CD4-positive, alpha-beta T cell (primary cell): ENCODE measurements around the gene TBC1D14. TPM values are rescaled to one million over a fixed set of nuclear protein-coding genes. Genes with fewer than 3 reads are reported as not detected.

ENCODE experiments used
- ATAC-seq: fragments of 200-7000 bp; cut with Tn5 transposase; one replicate; pipeline ENCODE4 v1.10.0; 2022; ENCODE audit warnings: mild to moderate bottlenecking; ENCODE audit not compliant: poor library complexity
- CTCF ChIA-PET: fragments of 350-600 bp; sonication (Branson Sonifier 250); formaldehyde crosslinking; loops from one replicate; lab custom pipeline; 2021; ENCODE audit warnings: antibody characterized with exemption, inconsistent platforms; lab: Charles Lee
- POLR2A ChIA-PET: fragments of 350-600 bp; sonication (Branson Sonifier 250); formaldehyde crosslinking; loops from one replicate; lab custom pipeline; 2021; ENCODE audit warnings: antibody characterized with exemption, inconsistent platforms; lab: Charles Lee
- DNase-seq, 14 experiments: peaks; one replicate each; pipeline ENCODE4 v3.0.0-alpha.2; 2013 to 2020; ENCODE audit warnings: mixed read lengths in 2 of 14
- H3K27ac ChIP-seq, 2 donors: one replicate each; pipeline versions ENCODE4 v1.5.1 to v1.7.0; 2013; ENCODE audit warnings: low read length in 2 of 2, low read depth in 1 of 2, mild to moderate bottlenecking in 1 of 2
- H3K27me3 ChIP-seq, 2 experiments: 1 replicate in 1 of 2; 2 replicates in 1 of 2; pipeline versions ENCODE4 v1.6.1 to v1.7.0; 2013; ENCODE audit warnings: low read length in 2 of 2, control low read depth in 1 of 2, mild to moderate bottlenecking in 1 of 2, moderate library complexity in 1 of 2; ENCODE audit not compliant: insufficient read depth in 2 of 2, control insufficient read depth in 1 of 2
- H3K36me3 ChIP-seq: one replicate; pipeline ENCODE4 v1.6.1; 2013; ENCODE audit warnings: low read length, control low read depth; ENCODE audit not compliant: insufficient read depth
- H3K4me1 ChIP-seq: one replicate; pipeline ENCODE4 v1.6.1; 2013; ENCODE audit warnings: low read length, control low read depth; ENCODE audit not compliant: insufficient read depth
- H3K4me3 ChIP-seq: one replicate; pipeline ENCODE4 v1.5.1; 2013; ENCODE audit warnings: mild to moderate bottlenecking, low read length, moderate library complexity
- H3K9me3 ChIP-seq, 2 experiments: 1 replicate in 1 of 2; 2 replicates in 1 of 2; pipeline versions ENCODE4 v1.6.1 to v1.7.0; 2013; ENCODE audit warnings: low read length in 2 of 2, mild to moderate bottlenecking in 2 of 2, control low read depth in 1 of 2, moderate library complexity in 1 of 2; ENCODE audit not compliant: control insufficient read depth in 1 of 2, insufficient read depth in 1 of 2
- H3K27ac Mint-ChIP-seq: one replicate; pipeline ENCODE4 v1.8.0; 2020; ENCODE audit warnings: mixed read lengths
- H3K27me3 Mint-ChIP-seq: one replicate; pipeline ENCODE4 v1.8.0; 2021; ENCODE audit warnings: mixed read lengths
- H3K36me3 Mint-ChIP-seq: one replicate; pipeline ENCODE4 v1.8.0; 2021; ENCODE audit warnings: low read depth, mixed read lengths
- H3K4me1 Mint-ChIP-seq: one replicate; pipeline ENCODE4 v1.8.0; 2021; ENCODE audit warnings: low read depth, mixed read lengths
- H3K4me3 Mint-ChIP-seq: one replicate; pipeline ENCODE4 v1.8.0; 2020; ENCODE audit warnings: mild to moderate bottlenecking, mixed read lengths
- H3K9me3 Mint-ChIP-seq: one replicate; pipeline ENCODE4 v1.8.0; 2020; ENCODE audit warnings: mixed read lengths
- intact Hi-C, 2 experiments: fragments of 100-400 bp; cut with DNase I in 1 of 2; cut with micrococcal nuclease in 1 of 2; formaldehyde crosslinking; loops; one replicate each; pipeline versions ENCODE4 v1.15.1 to v1.9.0; 2023 to 2025; cut with DNase I, micrococcal nuclease
- total RNA-seq, 174 experiments: library from RNA in 2 of 174; stranded (reverse) in 2 of 174; gene quantifications; one replicate each; pipeline ENCODE4 v1.2.3 and lab custom pipeline; 2021 to 2026
- TF ChIP-seq, protein P1 (sequence below): fragments of 200-600 bp; IDR thresholded peaks from one replicate; pipeline ENCODE4 v1.8.0; 2022; ENCODE audit warnings: antibody characterized with exemption, mild to moderate bottlenecking

The TBC1D14 gene
- total RNA-seq, 2 experiments from 2014 or later, result 31.2 to 34.1 TPM

DNA sequence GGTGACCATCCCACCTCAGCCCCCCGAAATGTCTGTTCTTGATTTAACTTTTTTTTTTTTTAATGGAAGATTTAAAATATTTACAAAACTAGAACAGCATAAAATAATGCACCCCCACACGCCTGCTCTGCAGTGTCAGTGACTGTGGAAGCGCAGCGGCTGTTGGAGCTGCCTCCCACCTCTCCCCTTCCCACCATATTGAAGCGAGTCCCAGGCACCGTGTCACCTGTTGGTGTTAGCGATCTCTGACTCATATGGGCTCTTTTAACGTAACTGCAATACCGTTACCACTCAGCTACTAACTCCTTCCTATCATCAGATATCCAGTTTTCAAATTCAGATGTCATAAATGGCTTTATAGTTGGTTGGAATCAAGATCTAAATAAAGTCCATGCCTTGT lies 116.5 kb downstream of the TBC1D14 start:
- ChIA-PET CTCF (no interaction called here), POLR2A (no interaction called here)
- no peak overlapping the region for H3K4me3 Mint-ChIP-seq
- no peak overlapping the region for H3K27ac Mint-ChIP-seq
- TF ChIP-seq, protein P1, sequence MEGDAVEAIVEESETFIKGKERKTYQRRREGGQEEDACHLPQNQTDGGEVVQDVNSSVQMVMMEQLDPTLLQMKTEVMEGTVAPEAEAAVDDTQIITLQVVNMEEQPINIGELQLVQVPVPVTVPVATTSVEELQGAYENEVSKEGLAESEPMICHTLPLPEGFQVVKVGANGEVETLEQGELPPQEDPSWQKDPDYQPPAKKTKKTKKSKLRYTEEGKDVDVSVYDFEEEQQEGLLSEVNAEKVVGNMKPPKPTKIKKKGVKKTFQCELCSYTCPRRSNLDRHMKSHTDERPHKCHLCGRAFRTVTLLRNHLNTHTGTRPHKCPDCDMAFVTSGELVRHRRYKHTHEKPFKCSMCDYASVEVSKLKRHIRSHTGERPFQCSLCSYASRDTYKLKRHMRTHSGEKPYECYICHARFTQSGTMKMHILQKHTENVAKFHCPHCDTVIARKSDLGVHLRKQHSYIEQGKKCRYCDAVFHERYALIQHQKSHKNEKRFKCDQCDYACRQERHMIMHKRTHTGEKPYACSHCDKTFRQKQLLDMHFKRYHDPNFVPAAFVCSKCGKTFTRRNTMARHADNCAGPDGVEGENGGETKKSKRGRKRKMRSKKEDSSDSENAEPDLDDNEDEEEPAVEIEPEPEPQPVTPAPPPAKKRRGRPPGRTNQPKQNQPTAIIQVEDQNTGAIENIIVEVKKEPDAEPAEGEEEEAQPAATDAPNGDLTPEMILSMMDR, result no peak
- H3K9me3 Mint-ChIP-seq, result no peaks in the 10 kb centered on the region
- no peak for DNase-seq
- intact Hi-C loops, result no loop called here
- no peaks in the 10 kb centered on the region for H3K27me3 ChIP-seq
- no peak overlapping the region for H3K27ac ChIP-seq
- peaks cover 72% of the 10 kb centered on the region for H3K36me3 ChIP-seq
- H3K9me3 ChIP-seq, result no peaks in the 10 kb centered on the region
- H3K4me1 Mint-ChIP-seq, result no peaks in the 10 kb centered on the region
- no peaks in the 10 kb centered on the region for H3K4me1 ChIP-seq
- ATAC-seq, result no peak
- no peaks in the 10 kb centered on the region for H3K27me3 Mint-ChIP-seq
- peaks cover 83% of the 10 kb centered on the region for H3K36me3 Mint-ChIP-seq
- H3K4me3 ChIP-seq, result no peak overlapping the region

GRCh38 chr4:7027284-7027683 lies 117.7 kb downstream of the TBC1D14 start:
- H3K4me3 ChIP-seq, result no peak overlapping the region
- intact Hi-C loops, result no loop called here
- H3K27me3 ChIP-seq, result no peaks in the 10 kb centered on the region
- peaks cover 85% of the 10 kb centered on the region for H3K36me3 Mint-ChIP-seq
- POLR2A ChIA-PET, result no interaction called here
- TF ChIP-seq, protein P1, result no peak
- CTCF ChIA-PET, result no interaction called here
- no peaks in the 10 kb centered on the region for H3K4me1 ChIP-seq
- H3K27ac ChIP-seq, result no peak overlapping the region
- no peak for ATAC-seq
- H3K36me3 ChIP-seq, result peaks cover 74% of the 10 kb centered on the region
- no peaks in the 10 kb centered on the region for H3K9me3 Mint-ChIP-seq
- H3K27ac Mint-ChIP-seq, result no peak overlapping the region
- no peaks in the 10 kb centered on the region for H3K27me3 Mint-ChIP-seq
- DNase-seq, result no peak
- no peaks in the 10 kb centered on the region for H3K4me1 Mint-ChIP-seq
- no peak overlapping the region for H3K4me3 Mint-ChIP-seq
- H3K9me3 ChIP-seq, result no peaks in the 10 kb centered on the region

GRCh38 chr4:7027913-7028312 lies 118.3 kb downstream of the TBC1D14 start:
- Histone ChIP-seq H3K27me3 (no peaks in the 10 kb centered on the region), H3K36me3 (peaks cover 74% of the 10 kb centered on the region), H3K4me1 (no peaks in the 10 kb centered on the region), H3K4me3 (no peak overlapping the region), H3K27ac (no peak overlapping the region), H3K9me3 (no peaks in the 10 kb centered on the region)
- H3K9me3 Mint-ChIP-seq, result no peaks in the 10 kb centered on the region
- TF ChIP-seq, protein P1, result no peak
- H3K27ac Mint-ChIP-seq, result no peak overlapping the region
- DNase-seq (no peak), ATAC-seq (no peak)
- no peaks in the 10 kb centered on the region for H3K4me1 Mint-ChIP-seq
- H3K27me3 Mint-ChIP-seq, result no peaks in the 10 kb centered on the region
- ChIA-PET POLR2A (no interaction called here), CTCF (no interaction called here)
- no peak overlapping the region for H3K4me3 Mint-ChIP-seq
- intact Hi-C loops, result no loop called here
- peaks cover 87% of the 10 kb centered on the region for H3K36me3 Mint-ChIP-seq
